ENCODE results near the gene HTRA3. TPM values are rescaled to one million over a fixed set of nuclear protein-coding genes. Genes with fewer than 3 reads are reported as not detected.

Gene HTRA3
- total and polyA plus RNA-seq, 5 donors, result 52.8 to 133 (median 89.3) TPM

DNA sequence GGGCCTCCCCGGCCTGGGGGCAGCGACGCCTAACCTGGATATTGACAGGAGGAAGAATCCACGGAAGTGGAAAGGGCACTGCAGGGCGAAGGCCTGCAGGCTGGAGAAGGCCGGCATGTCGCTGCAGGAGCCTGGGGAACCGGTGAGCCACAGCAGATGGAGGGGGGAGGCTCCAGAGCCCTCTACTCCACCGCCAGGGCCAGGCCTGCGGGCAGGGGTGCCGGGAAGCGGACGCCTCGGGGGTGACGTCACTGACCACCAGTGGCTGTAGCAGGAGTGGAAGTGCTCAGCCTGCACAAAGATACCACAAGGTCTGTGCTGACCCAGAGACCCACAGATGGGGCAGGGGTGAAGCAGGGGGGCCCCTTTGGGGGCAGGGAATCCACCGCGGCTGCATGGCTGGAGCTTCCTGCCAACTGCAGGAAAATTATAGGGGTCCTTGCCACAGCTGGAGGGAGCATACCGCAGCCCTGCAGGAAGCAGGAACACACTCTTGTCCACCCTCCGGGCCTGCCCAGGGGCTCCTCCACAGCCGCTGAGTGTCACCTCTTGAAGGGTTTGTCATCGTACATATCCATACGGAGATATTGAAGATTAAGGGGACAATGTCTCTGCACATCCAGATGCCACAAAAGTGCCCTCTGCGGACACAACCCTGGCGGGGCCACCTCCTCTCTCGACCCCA is 7.6 kb upstream of the HTRA3 start:
- no peak overlapping the region for H3K27ac ChIP-seq (ENCODE audit: low read length)
- ATAC-seq, result no peak

DNA sequence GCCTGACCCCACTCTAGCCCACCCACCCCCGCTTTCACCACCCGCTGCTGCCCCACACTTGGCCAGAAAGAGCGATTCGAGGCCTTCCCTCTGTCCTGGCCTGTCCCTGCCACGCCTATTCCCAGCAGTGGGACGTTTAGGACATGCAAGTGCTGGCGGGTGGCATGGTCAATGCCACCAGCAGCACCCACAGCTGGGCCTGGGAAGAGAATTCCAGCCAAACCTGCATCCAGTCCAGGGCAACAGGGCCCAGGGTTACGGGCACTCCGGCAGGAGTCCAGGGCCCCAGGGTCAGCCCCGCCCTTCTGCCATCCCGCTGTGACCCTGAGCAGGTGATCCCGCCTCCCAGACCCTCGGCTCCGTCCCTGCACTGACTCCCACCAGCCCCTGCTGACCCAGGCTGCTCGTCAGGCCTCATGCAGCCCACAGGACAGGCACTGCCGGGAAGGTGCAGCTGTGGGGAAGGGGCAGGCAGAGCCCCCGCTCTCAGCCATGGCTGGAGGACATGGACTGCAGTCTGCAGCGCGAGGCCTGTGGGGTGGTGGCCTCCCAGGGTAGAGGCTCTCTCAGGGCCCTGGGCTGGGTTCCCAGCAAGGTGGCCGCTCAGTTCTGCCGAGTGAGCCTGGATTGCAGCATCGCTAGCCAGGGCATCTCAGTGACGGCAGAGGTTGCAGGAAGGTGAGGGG is 6.8 kb upstream of the HTRA3 start:
- WGBS, result 84% methylated on average over 23 of the region's 23 CpGs
- no peak for ATAC-seq
- DNase-seq, result peak in 1 of 3 donors; percentile 28
- H3K4me1 ChIP-seq (ENCODE audit: control insufficient read depth, insufficient read depth, low read length), result peaks cover 3% of the 10 kb centered on the region
- H3K27ac ChIP-seq (ENCODE audit: low read length), result no peak overlapping the region
- no peaks in the 10 kb centered on the region for H3K9me3 ChIP-seq (ENCODE audit: control insufficient read depth, low read length)
- intact Hi-C loops (cut with DNase I), result no loop called here
- no peaks in the 10 kb centered on the region for H3K27me3 ChIP-seq (ENCODE audit: control insufficient read depth, insufficient read depth)
- no peak overlapping the region for H3K4me3 ChIP-seq (ENCODE audit: low read length)

More for the DNA sequence above, 7.6 kb upstream of the HTRA3 start:
- H3K4me1 ChIP-seq (ENCODE audit: control insufficient read depth, insufficient read depth, low read length), result no peaks in the 10 kb centered on the region
- DNase-seq, result peak in 1 of 3 donors; percentile 58
- no peaks in the 10 kb centered on the region for H3K9me3 ChIP-seq (ENCODE audit: control insufficient read depth, low read length)
- 79% methylated on average over 25 of the region's 25 CpGs for WGBS
- H3K4me3 ChIP-seq (ENCODE audit: low read length), result no peak overlapping the region
- H3K27me3 ChIP-seq (ENCODE audit: control insufficient read depth, insufficient read depth), result no peaks in the 10 kb centered on the region
- intact Hi-C loops (cut with DNase I), result no loop called here

DNA sequence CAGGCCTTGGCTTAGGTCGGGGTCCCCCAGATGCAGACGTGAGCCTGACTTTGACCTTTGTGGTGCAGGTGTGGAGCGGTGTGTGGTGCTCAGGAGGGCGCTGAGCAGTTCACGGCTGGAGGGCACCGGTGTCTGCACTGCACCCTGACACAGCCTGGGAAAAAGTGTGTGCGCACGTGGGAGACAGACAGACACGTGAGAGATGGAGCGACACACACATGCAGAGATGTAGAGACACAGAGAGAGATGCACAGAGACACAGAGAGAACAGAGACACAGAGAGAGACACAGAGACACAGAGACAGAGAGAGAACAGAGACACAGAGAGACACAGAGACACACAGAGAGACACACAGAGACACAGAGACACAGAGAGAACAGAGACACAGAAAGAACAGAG is 6.2 kb upstream of the HTRA3 start:
- Histone ChIP-seq H3K4me1 (ENCODE audit: control insufficient read depth, insufficient read depth, low read length) (peaks cover 3% of the 10 kb centered on the region), H3K27me3 (ENCODE audit: control insufficient read depth, insufficient read depth) (no peaks in the 10 kb centered on the region), H3K9me3 (ENCODE audit: control insufficient read depth, low read length) (no peaks in the 10 kb centered on the region), H3K27ac (ENCODE audit: low read length) (no peak overlapping the region), H3K4me3 (ENCODE audit: low read length) (no peak overlapping the region)
- DNase-seq, result peak in 2 of 3 donors; percentile 28 to 35
- WGBS, result 95% methylated on average over 10 of the region's 10 CpGs
- no peak for ATAC-seq
- intact Hi-C loops (cut with DNase I), result no loop called here

DNA sequence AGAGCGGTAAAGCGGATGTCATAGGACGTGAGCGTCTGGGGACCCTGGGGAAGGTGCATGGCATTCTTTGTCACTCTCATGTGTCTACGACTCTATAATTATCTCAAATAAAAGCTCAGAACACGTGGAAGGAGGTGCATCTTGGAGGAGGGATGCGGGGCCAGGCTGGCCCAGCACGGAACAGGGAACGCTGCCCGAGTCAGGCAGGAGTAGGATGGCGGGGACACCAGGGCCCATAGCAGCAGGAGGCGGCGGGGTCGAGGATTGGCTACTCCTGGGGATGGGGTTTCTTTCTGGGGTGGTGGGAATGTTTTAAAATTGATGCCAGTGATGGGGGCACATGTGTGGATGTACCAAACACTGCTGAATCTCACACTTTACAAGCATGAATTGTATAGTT is 5.4 kb upstream of the HTRA3 start:
- WGBS, result 82% methylated on average over 14 of the region's 14 CpGs

DNA sequence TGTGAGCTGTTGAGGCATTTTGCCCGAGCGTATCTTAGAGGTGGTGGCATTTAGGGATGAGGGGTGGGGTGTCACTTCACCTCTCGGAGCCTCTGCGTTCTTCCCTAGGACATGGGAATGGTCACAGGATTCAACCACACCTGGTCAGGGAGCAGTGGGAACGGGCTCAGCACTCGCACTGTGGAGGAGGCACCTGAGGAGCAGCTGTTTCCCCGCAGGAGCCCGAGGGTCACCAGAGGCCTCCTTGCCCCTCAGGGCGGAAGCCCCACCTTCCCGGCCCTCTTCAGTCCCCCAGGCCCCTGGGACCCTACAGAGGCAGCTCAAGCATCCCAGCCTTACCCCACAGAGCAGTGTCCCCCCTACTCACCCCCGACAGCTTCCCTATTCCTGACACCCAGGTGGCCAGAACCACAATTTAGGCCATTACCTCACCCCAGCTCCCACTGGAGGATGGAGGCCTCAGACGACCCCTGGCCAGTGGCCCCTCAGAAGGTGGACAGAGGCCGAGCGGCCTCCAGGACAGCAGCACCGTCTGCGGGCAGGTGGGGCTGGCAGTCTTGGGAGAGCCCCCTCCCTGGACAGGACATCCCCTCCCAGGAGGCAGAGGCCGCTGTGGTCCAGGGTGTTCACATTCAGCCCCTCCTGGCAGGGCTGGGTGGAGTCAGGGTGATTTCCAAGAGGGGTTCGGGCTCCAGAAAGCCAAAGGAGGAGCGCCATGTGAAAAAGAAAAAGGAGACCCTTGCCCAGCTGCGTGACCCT is 4.2 kb upstream of the HTRA3 start:
- H3K4me3 ChIP-seq (ENCODE audit: low read length), result no peak overlapping the region
- peak in 2 of 3 donors; percentile 54 to 59 for DNase-seq
- intact Hi-C loops (cut with DNase I), result no loop called here
- no peak for ATAC-seq
- H3K27me3 ChIP-seq (ENCODE audit: control insufficient read depth, insufficient read depth), result no peaks in the 10 kb centered on the region
- 80% methylated on average over 20 of the region's 20 CpGs for WGBS
- no peaks in the 10 kb centered on the region for H3K9me3 ChIP-seq (ENCODE audit: control insufficient read depth, low read length)
- peaks cover 3% of the 10 kb centered on the region for H3K4me1 ChIP-seq (ENCODE audit: control insufficient read depth, insufficient read depth, low read length)
- H3K27ac ChIP-seq (ENCODE audit: low read length), result no peak overlapping the region

More for the DNA sequence above, 5.4 kb upstream of the HTRA3 start:
- H3K4me3 ChIP-seq (ENCODE audit: low read length), result no peak overlapping the region
- no peaks in the 10 kb centered on the region for H3K9me3 ChIP-seq (ENCODE audit: control insufficient read depth, low read length)
- ATAC-seq (no peak), DNase-seq (peak in 2 of 3 donors; percentile 39 to 58)
- H3K27me3 ChIP-seq (ENCODE audit: control insufficient read depth, insufficient read depth), result no peaks in the 10 kb centered on the region
- no peak overlapping the region for H3K27ac ChIP-seq (ENCODE audit: low read length)
- intact Hi-C loops (cut with DNase I), result no loop called here
- peaks cover 3% of the 10 kb centered on the region for H3K4me1 ChIP-seq (ENCODE audit: control insufficient read depth, insufficient read depth, low read length)

DNA sequence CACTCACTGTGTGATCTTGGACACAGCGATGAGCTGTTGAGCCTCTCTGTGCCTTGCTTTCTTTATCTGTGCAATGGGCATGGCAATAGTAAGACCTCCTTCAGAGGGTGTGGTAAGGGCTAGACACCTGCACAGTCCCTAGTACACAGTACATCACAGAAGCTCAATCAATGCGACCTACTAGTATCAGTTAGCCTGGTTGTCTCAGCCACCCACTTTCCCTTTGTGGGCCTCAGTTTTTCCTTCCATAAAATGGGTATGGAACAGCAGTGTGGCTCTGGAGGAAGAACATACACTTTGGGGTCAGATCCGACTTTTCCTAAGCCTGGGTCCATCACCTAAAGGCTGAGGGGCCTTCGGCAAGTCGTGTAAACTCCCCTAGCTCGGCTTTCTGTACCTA is 3.5 kb upstream of the HTRA3 start:
- no peaks in the 10 kb centered on the region for H3K27me3 ChIP-seq (ENCODE audit: control insufficient read depth, insufficient read depth)
- H3K9me3 ChIP-seq (ENCODE audit: control insufficient read depth, low read length), result no peaks in the 10 kb centered on the region
- intact Hi-C loops (cut with DNase I), result no loop called here
- no peak for ATAC-seq
- no peak for DNase-seq
- H3K4me3 ChIP-seq (ENCODE audit: low read length), result no peak overlapping the region
- WGBS, result 91% methylated on average over 6 of the region's 6 CpGs
- no peak overlapping the region for H3K27ac ChIP-seq (ENCODE audit: low read length)
- H3K4me1 ChIP-seq (ENCODE audit: control insufficient read depth, insufficient read depth, low read length), result peaks cover 3% of the 10 kb centered on the region

DNA sequence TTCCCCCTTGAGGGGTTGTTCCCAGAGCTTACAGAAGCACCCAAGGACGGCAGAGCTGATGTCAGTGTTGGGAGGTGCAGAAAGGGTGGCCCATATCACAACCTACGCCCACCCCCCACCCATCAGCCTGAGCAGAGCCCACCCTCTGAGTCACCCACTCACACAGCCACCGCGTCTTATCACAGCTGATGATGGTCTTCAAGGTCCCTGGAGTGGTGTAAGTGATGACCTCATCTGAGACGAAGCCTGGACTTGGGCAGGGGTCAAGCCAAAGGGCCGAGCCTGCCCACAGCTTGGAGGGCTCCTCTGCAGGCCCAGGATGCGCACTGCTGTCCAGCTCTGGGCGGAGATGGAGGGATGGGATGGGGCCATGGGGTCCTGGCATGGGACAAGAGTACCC is 3.0 kb upstream of the HTRA3 start:
- intact Hi-C loops (cut with DNase I), result no loop called here
- DNase-seq, result peak; percentile 63 to 73 (median 72)
- ATAC-seq, result peak; percentile 13 to 43
- Histone ChIP-seq H3K4me3 (ENCODE audit: low read length) (no peak overlapping the region), H3K9me3 (ENCODE audit: control insufficient read depth, low read length) (no peaks in the 10 kb centered on the region), H3K4me1 (ENCODE audit: control insufficient read depth, insufficient read depth, low read length) (peaks cover 3% of the 10 kb centered on the region), H3K27ac (ENCODE audit: low read length) (no peak overlapping the region), H3K27me3 (ENCODE audit: control insufficient read depth, insufficient read depth) (no peaks in the 10 kb centered on the region)
- 56% methylated on average over 8 of the region's 8 CpGs for WGBS

DNA sequence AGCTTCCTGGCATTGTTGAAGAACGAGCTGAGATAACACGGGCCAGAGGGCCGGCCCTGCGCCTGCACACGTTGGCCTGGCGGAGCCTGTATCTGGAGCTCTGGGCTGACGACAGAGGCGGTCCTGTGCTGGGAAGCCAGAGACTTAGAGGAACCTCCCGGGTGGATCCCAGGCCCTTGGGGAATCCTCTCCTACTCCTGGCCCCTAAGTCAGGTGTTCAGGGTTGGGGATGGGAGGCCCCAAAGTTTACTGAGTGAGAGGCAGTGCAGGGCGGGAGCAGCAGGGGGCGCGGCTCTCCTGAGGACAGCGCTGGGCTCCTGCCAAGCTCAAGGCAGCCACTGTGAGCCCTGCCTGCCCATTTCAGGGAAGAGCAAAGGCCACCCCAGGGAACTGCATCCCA is 2.5 kb upstream of the HTRA3 start:
- H3K4me3 ChIP-seq (ENCODE audit: low read length), result no peak overlapping the region
- WGBS, result 18% methylated on average over 13 of the region's 13 CpGs
- ATAC-seq, result peak; percentile 79 to 84
- H3K27ac ChIP-seq (ENCODE audit: low read length), result peak overlapping the region; percentile 25
- peak; percentile 87 to 95 (median 93) for DNase-seq
- H3K4me1 ChIP-seq (ENCODE audit: control insufficient read depth, insufficient read depth, low read length), result peaks cover 5% of the 10 kb centered on the region
- intact Hi-C loops (cut with DNase I), result no loop called here
- H3K27me3 ChIP-seq (ENCODE audit: control insufficient read depth, insufficient read depth), result no peaks in the 10 kb centered on the region
- H3K9me3 ChIP-seq (ENCODE audit: control insufficient read depth, low read length), result no peaks in the 10 kb centered on the region

DNA sequence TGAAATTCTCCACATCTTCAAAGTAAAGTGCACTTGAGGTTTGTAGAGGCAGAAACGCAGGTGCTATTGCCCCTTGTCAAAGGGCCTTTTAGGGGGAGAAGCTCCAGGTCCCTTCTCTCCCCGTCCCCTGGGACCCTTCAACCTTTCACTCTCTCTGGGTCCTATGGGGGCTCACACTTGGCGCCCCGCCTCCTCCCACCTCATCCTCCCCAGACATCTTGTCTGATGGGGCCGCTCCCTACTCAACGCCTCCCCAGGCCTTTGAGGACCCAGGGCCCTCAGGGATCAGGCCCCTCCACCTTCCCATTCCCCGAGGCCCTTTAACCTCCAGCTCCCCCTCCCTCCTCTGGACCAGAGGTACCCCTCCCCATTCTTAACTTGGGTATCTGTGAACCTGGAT is 1.3 kb upstream of the HTRA3 start:
- intact Hi-C loops (cut with DNase I), result no loop called here
- Histone ChIP-seq H3K27ac (ENCODE audit: low read length) (no peak overlapping the region), H3K4me1 (ENCODE audit: control insufficient read depth, insufficient read depth, low read length) (peaks cover 14% of the 10 kb centered on the region)

DNA sequence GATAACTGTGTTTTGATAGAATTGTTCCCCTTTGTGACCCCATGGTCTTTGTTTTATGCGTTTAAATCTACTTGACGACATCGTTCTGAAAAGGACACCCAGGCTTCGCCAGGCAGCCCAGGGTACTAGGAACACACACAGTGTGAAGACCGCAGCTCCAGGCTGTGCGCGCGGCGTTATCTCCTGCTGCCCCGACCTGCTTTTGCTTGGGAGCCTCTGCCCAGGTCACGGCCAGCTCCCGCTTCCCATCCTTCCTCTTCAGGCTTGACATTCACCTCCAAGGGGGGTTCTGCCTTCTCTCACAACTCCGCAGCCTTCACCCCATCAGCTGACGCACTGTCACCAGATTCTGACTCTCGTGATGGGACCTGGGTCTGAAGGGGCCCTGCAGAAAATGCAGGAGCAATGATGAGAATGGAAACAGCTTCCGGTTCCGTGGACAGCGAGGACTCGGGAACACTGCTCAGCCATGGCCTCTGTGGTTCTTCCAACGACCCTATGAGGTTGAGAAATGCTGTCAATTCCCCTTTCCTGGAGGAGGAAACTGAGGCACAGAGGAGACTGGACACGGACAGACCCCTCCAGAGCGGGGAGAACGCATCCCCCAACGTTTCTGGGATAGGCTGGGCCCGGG is 536 bp upstream of the HTRA3 start:
- no peaks in the 10 kb centered on the region for H3K9me3 ChIP-seq (ENCODE audit: control insufficient read depth, low read length)
- 77% methylated on average over 25 of the region's 25 CpGs for WGBS
- peaks cover 14% of the 10 kb centered on the region for H3K4me1 ChIP-seq (ENCODE audit: control insufficient read depth, insufficient read depth, low read length)
- DNase-seq (peak in 2 of 3 donors; percentile 57 to 60), ATAC-seq (no peak)
- H3K4me3 ChIP-seq (ENCODE audit: low read length), result no peak overlapping the region
- no peak overlapping the region for H3K27ac ChIP-seq (ENCODE audit: low read length)
- H3K27me3 ChIP-seq (ENCODE audit: control insufficient read depth, insufficient read depth), result no peaks in the 10 kb centered on the region
- intact Hi-C loops (cut with DNase I), result no loop called here

More for the DNA sequence above, 1.3 kb upstream of the HTRA3 start:
- no peak for ATAC-seq
- Histone ChIP-seq H3K4me3 (ENCODE audit: low read length) (no peak overlapping the region), H3K9me3 (ENCODE audit: control insufficient read depth, low read length) (no peaks in the 10 kb centered on the region), H3K27me3 (ENCODE audit: control insufficient read depth, insufficient read depth) (no peaks in the 10 kb centered on the region)
- WGBS, result 95% methylated on average over 7 of the region's 7 CpGs
- peak in 2 of 3 donors; percentile 64 to 65 for DNase-seq

Measured in right cardiac atrium (tissue), 5 donors.